Activated T-cell treated with anti-CD3 and anti-CD28 coated beads, Interleukin-2, amount 50 U/mL, for 72 hours (primary cell): Measurements from ENCODE around the gene S100A7A. TPM values are rescaled to one million over a fixed set of nuclear protein-coding genes. Genes with fewer than 3 reads are reported as not detected.

Experiments
- ATAC-seq, 2 donors: fragments of 150-1000 bp; cut with Tn5 transposase; replicated peaks in 1 of 2; 2 replicates each; pipeline ENCODE4 v1.10.0; 2021; ENCODE audit warnings: moderate library complexity in 2 of 2, mild to moderate bottlenecking in 1 of 2
- DNase-seq, 2 donors: peaks; one replicate each; pipeline ENCODE4 v3.0.0; 2021 to 2022; ENCODE audit warnings: mixed read lengths in 1 of 2
- H3K27ac Mint-ChIP-seq: one replicate; pipeline ENCODE4 v1.8.0; 2022; ENCODE audit warnings: mild to moderate bottlenecking, moderate library complexity, mixed read lengths
- H3K27me3 Mint-ChIP-seq: one replicate; pipeline ENCODE4 v1.8.0; 2022; ENCODE audit warnings: low read depth, mixed read lengths
- H3K36me3 Mint-ChIP-seq, 2 donors: one replicate each; pipeline ENCODE4 v1.8.0; 2022; ENCODE audit warnings: mixed read lengths in 2 of 2, mild to moderate bottlenecking in 1 of 2; ENCODE audit not compliant: insufficient read depth in 2 of 2
- H3K4me1 Mint-ChIP-seq: one replicate; pipeline ENCODE4 v1.8.0; 2022; ENCODE audit warnings: low read depth, mixed read lengths
- H3K4me3 Mint-ChIP-seq, 2 donors: one replicate each; pipeline ENCODE4 v1.8.0; 2022; ENCODE audit warnings: mild to moderate bottlenecking in 2 of 2, mixed read lengths in 2 of 2, moderate library complexity in 2 of 2
- H3K9me3 Mint-ChIP-seq, 2 donors: one replicate each; pipeline ENCODE4 v1.8.0; 2022; ENCODE audit warnings: mixed read lengths in 2 of 2
- total RNA-seq, 2 donors: library from RNA; stranded (reverse); gene quantifications; one replicate each; pipeline ENCODE4 v1.2.3, GENCODE V29; 2022

S100A7A gene
- total RNA-seq = not detected

DNA sequence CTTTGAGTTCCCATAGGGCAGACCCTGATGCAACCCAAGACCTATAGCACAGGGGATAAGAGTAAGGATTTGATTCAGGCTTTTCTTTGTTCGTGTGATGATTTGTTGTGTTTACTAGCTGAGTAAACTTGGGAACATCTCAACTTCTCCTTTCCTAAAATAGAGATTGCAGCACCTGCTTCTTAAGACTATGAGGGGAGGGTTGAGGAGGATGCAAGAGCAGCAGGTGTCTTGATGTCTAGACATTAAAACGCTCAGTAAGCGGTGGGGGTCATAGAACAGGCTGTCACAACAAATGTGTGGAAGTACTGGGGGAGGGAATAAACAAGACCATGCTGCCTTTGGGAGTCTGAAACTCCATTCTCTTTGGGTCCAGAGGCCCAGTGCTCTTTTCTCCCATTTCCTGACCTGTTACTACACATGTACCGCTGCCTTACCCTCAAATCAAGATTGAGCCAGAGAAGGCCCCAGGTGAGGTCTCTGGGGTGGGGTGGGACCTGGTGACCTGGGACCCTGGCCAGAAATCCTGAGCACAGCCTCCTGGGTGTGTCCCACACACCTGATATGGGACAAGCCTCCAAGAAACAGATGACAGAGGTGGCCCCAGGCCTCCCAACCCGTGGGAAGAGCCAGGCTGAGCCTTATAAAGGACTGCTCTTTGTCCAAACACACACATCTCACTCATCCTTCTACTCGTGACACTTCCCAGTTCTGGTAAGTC is at the start of gene S100A7A:
Gene S100A7A (plus strand): TSS at position 671 of the 721 bp plus-strand sequence. CDS start 1,563 bp downstream, outside the sequence.
- Mint-ChIP-seq H3K4me1 (no peaks in the 10 kb centered on the region), H3K4me3 (no peak within 1 kb of the TSS), H3K9me3 (peaks cover 0 to 1% of the 10 kb centered on the region in 2 donors), H3K27ac (no peak within 1 kb of the TSS), H3K36me3 (no peaks in the 10 kb centered on the region), H3K27me3 (peaks cover 23% of the 10 kb centered on the region)
- ATAC-seq (no peak), DNase-seq (no peak)

DNA sequence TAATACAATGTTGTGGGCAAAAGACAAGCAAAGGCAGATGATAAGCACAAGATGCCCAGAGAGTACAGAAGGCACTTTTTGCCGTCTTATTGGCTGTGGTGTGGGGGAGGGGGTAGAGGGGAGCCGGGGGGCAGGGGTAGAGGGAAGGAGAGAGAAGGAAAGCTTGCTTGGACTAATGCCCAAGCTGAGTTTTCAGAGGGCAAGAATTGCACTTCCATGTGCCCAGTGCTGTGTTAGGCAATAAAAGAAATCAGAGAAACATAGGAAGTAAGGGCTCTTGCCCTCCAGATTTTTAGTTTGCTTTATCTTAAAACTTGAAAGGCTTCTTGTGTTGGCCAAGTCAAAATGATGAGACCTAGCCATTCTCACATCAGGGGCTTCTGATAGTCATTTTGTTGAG is 49.2 kb upstream of the S100A7A start:
- no peak for ATAC-seq
- H3K36me3 Mint-ChIP-seq = no peaks in the 10 kb centered on the region
- no peak for DNase-seq
- no peaks in the 10 kb centered on the region for H3K9me3 Mint-ChIP-seq
- no peak overlapping the region for H3K27ac Mint-ChIP-seq
- no peaks in the 10 kb centered on the region for H3K4me1 Mint-ChIP-seq
- H3K4me3 Mint-ChIP-seq = no peak overlapping the region
- peaks cover 5% of the 10 kb centered on the region for H3K27me3 Mint-ChIP-seq

DNA sequence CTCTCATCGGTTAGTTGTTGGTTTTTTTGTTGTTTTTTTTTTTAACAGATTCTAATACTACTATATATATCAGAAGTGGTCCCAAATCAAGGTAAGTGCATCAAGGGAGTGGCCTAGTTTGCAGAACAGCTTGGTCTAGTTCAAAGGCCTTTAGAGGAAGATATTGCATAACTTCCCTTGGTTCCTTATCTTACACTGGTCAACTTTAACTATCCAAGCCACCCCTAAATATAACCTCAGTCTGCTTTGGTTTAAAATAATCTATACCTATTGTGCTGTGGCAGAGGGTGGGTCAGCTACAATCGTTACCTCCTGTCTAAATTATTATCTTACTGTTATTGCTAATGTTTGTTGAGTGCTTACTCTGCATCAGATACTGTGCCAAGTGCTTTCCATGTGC is 47.8 kb upstream of the S100A7A start:
- H3K4me1 Mint-ChIP-seq = no peaks in the 10 kb centered on the region
- ATAC-seq = no peak
- H3K27me3 Mint-ChIP-seq = peaks cover 10% of the 10 kb centered on the region
- H3K27ac Mint-ChIP-seq = no peak overlapping the region
- H3K36me3 Mint-ChIP-seq = no peaks in the 10 kb centered on the region
- no peak for DNase-seq
- no peaks in the 10 kb centered on the region for H3K9me3 Mint-ChIP-seq
- no peak overlapping the region for H3K4me3 Mint-ChIP-seq

DNA sequence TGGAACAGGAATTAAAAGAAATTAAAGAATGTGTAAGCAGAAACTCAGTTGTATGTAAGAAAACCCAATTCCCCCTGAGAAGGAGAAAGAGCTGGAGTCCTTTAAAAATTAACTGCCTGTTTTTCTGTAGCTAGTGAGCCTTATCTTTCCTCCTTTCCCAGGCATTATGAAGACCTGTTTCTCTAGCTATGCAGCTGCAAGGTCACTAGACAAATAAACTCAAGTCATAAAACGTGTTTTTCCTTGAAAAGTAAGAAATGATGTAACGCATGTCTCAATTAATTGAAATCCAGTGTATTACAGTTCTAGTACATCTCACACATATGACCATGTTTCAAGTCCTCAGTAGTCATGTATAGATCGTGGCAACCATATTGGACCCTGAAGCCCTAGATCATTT is 46.2 kb upstream of the S100A7A start:
- no peak overlapping the region for H3K27ac Mint-ChIP-seq
- ATAC-seq = no peak
- DNase-seq = no peak
- H3K27me3 Mint-ChIP-seq = peaks cover 10% of the 10 kb centered on the region
- no peak overlapping the region for H3K4me3 Mint-ChIP-seq
- H3K9me3 Mint-ChIP-seq = no peaks in the 10 kb centered on the region
- no peaks in the 10 kb centered on the region for H3K36me3 Mint-ChIP-seq
- no peaks in the 10 kb centered on the region for H3K4me1 Mint-ChIP-seq

DNA sequence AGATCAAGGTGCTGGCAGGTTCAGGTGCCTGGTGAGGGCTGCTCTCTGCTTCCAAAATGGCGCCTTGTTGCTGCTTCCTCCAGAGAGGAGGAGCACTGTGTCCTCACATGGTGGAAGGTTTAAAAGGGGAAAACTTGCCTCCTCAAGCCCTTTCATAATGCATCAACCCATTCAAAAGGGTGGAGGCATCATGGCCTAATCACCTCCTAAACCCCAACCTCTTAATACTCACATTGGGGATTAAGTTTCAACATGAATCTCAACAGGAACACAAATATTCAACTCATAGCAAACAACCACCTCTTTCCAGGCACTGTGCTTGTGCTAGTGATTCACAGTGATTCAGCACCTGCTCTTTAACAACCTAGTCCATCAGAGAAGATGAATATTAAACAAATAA is 45.1 kb upstream of the S100A7A start:
- Mint-ChIP-seq H3K4me1 (no peaks in the 10 kb centered on the region), H3K27ac (no peak overlapping the region), H3K36me3 (no peaks in the 10 kb centered on the region), H3K27me3 (peaks cover 5% of the 10 kb centered on the region), H3K4me3 (no peak overlapping the region), H3K9me3 (no peaks in the 10 kb centered on the region)
- no peak for ATAC-seq
- DNase-seq = no peak

DNA sequence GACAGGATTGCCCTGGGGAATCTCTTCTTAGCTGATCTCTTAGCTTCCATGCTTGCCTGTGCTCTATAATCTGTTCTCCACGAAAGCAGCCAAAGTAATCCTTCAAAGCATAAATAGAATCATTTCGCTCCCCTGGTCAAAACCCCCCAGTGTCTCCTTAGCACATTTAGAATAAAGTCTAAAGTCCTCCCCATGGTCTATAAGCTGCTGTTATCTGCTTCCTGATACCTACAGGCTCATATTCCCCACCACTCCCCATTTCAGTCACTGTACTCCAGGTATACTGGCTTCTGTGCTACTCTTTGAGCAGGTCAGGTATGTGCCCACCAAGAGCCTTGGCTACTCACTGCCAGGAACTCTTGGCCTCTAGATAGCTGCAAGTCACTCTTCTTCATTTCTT is 43.7 kb upstream of the S100A7A start:
- Mint-ChIP-seq H3K36me3 (no peaks in the 10 kb centered on the region), H3K27me3 (peaks cover 17% of the 10 kb centered on the region), H3K4me1 (no peaks in the 10 kb centered on the region), H3K4me3 (no peak overlapping the region), H3K9me3 (no peaks in the 10 kb centered on the region), H3K27ac (no peak overlapping the region)
- DNase-seq (no peak), ATAC-seq (no peak)

DNA sequence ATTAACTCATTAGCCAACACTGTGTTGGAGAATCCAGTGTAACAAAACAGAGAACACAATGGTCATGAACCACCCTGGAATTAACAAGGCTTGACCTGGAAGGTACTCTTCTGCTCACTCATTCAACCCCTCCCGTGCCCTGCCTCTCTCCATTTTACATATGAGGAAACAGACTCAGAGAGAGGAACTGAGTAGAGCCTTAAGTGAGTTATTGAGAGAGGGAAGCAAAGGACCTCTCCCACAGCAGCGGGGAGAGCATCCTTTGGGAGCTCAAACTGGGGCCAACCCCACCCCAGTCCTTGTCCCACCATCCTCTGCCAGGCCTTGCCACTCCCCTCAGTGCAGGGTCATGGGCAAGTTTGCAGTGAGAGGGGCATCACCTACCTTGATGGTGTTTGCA is 42.2 kb upstream of the S100A7A start:
- ATAC-seq (no peak), DNase-seq (no peak)
- Mint-ChIP-seq H3K4me1 (no peaks in the 10 kb centered on the region), H3K4me3 (no peak overlapping the region), H3K9me3 (no peaks in the 10 kb centered on the region), H3K36me3 (no peaks in the 10 kb centered on the region), H3K27me3 (peaks cover 17% of the 10 kb centered on the region), H3K27ac (no peak overlapping the region)

DNA sequence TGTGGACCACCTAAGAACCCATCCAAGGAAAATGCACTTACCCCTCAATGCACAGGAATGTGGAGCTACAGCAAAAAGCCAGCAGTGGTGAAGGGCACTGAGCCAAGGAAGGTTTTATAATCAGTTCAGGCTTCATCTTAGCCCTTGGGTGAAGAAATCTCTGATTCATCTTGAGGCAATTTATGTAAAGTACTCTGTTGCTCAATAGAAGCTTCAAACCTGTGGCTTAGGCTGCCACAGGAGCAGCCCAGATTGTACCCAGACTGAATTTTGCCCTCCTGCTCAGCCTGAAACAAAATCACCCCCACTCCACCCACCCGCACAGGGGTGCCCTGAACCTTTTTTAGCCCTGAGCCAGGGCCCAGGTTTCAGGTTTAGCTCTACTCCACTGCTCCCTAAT is 40.8 kb upstream of the S100A7A start, which contains the start of gene S100A12:
Gene S100A12 (minus strand): TSS at position 111 of the 400 bp plus-strand sequence. CDS start 1,029 bp downstream, outside the sequence.
- no peak within 1 kb of the TSS for H3K27ac Mint-ChIP-seq
- no peak for DNase-seq
- no peaks in the 10 kb centered on the region for H3K9me3 Mint-ChIP-seq

DNA sequence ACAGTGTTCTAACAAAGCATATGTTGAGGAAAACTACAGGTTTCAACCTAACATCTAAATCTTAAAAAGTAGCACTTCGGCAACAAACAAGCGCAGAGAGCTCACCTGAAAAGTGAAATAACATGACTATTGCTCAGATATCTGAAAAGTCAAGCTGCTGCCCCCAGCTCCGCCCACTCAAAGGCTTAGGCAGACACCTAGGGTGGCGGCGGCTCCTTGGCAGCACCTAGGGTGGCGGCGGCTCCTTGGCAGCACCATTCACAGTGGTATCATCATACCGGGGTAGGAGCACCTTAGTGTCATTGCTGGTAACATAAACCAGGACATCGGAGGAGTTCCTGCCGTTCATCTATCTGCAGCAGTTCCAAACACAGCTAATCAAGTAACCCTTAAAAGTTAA is 36.7 kb upstream of the S100A7A start:
- Mint-ChIP-seq H3K4me1 (no peaks in the 10 kb centered on the region), H3K4me3 (no peak overlapping the region), H3K9me3 (peaks cover 10 to 11% of the 10 kb centered on the region in 2 donors), H3K36me3 (peaks cover 6% of the 10 kb centered on the region in 2 donors), H3K27me3 (peaks cover 35% of the 10 kb centered on the region), H3K27ac (no peak overlapping the region)
- DNase-seq (no peak), ATAC-seq (no peak)

More for the DNA sequence above, 40.8 kb upstream of the S100A7A start, which contains the start of gene S100A12:
- no peaks in the 10 kb centered on the region for H3K4me1 Mint-ChIP-seq
- peaks cover 17% of the 10 kb centered on the region for H3K27me3 Mint-ChIP-seq
- ATAC-seq = no peak
- H3K36me3 Mint-ChIP-seq = no peaks in the 10 kb centered on the region
- no peak within 1 kb of the TSS for H3K4me3 Mint-ChIP-seq

DNA sequence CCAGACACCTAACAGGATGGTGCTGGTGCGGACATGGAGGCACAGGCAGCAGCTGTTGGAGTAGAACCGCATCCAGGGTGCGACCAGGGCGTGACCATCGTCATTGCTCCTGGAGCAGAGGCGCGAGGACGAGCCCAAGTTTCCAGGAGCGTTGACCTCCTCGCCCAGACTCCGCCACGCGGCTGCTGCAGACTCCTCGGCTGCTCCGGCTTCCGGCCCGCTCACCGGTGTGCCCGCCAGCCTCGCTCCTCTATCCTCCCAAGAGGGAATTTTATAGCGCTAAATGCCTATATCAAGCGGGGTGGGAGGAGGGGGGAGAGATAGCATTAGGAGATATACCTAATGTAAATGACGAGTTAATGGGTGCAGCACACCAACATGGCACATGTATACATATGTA is 35.6 kb upstream of the S100A7A start:
- Mint-ChIP-seq H3K4me3 (no peak overlapping the region), H3K9me3 (peaks cover 10 to 11% of the 10 kb centered on the region in 2 donors), H3K4me1 (no peaks in the 10 kb centered on the region), H3K27ac (no peak overlapping the region), H3K36me3 (peaks cover 6% of the 10 kb centered on the region in 2 donors), H3K27me3 (peaks cover 35% of the 10 kb centered on the region)
- ATAC-seq (no peak), DNase-seq (no peak)

DNA sequence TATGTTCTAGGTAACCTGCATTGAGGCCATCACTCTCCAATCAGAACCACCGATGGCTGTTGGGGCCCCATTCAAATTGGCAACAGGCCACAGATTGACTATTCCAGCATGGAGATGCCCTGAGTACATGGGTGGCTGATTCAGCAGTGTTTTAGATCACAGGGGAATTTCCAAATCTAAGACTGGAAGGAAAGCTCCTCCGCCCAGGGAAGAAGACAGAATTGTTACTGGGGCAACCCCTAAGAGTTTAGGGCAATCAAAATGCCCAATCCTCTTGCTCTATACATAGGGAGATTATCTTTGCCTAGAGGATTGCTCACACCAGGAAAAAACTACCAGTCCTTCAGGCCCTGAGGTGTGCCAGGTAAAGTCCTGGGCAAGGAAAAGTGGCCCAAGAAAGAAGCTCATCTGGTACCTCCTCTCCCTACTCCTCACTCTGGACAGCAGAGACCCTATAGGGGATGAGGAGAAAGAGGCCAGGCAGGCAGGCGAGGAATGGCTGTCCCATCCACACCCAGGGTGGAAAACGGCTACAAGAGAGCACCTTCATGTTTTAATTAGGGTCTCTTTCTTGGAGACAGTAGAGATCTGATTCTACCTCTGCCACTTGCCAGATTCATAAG is 31.3 kb upstream of the S100A7A start:
- Mint-ChIP-seq H3K4me3 (no peak overlapping the region), H3K36me3 (peaks cover 6% of the 10 kb centered on the region in 2 donors), H3K4me1 (peaks cover 5% of the 10 kb centered on the region), H3K27ac (no peak overlapping the region), H3K27me3 (peaks cover 29% of the 10 kb centered on the region), H3K9me3 (peaks cover 10 to 11% of the 10 kb centered on the region in 2 donors)
- DNase-seq (no peak), ATAC-seq (no peak)

DNA sequence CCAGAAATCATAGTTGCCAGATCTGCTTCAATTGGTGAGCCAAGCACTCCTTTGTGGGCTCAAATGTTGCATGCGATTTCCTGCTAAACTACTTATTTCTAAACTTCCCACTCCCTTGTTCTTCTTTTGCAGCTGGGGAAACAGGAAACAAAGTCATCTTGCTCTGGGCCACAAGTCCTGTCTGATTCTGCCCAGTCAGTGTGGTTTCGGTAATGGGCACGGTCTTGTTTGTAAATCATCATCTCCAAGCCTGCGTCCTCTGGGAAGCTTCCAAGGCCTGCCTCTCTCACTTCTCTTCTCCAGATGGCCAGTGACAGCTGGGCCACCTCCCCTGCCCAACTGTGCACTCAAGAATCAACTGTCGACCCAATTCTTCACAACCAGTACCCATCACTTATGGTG is 29.8 kb upstream of the S100A7A start:
- Mint-ChIP-seq H3K9me3 (peaks cover 6% of the 10 kb centered on the region in 2 donors), H3K36me3 (peaks cover 2 to 4% of the 10 kb centered on the region in 2 donors), H3K4me1 (peaks cover 5% of the 10 kb centered on the region), H3K4me3 (no peak overlapping the region), H3K27me3 (peaks cover 23% of the 10 kb centered on the region), H3K27ac (no peak overlapping the region)
- DNase-seq (no peak), ATAC-seq (peak in 1 of 2 donors; percentile 21)

DNA sequence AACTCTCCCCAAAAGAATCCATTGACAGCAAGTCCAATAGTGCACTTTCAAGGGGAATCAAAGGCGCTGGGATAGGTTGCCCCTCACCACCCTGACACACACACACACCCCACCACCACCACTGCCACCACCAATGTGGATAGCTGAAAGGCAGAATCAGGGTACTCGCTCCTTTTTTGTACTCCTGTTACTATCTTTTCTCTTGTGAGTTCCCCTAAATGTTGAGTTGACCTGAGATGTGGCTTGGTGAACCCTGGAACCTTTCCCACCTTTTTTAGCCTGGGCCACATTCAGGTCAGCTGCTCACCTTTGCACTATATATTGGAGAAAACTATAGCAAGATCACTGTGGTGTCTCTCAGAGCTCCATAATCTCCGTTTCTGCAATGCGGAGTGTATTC is 29.3 kb upstream of the S100A7A start:
- no peak for ATAC-seq
- peaks cover 0 to 3% of the 10 kb centered on the region in 2 donors for H3K36me3 Mint-ChIP-seq
- H3K27me3 Mint-ChIP-seq = peaks cover 20% of the 10 kb centered on the region
- H3K27ac Mint-ChIP-seq = no peak overlapping the region
- H3K4me3 Mint-ChIP-seq = no peak overlapping the region
- H3K4me1 Mint-ChIP-seq = peaks cover 5% of the 10 kb centered on the region
- peaks cover 4 to 6% of the 10 kb centered on the region in 2 donors for H3K9me3 Mint-ChIP-seq
- DNase-seq = no peak
